ENCODE data around the gene MAD1L1. TPM values are rescaled to one million over a fixed set of nuclear protein-coding genes. Genes with fewer than 3 reads are reported as not detected.

The MAD1L1 gene
- total and polyA plus RNA-seq, 2 of the 13 experiments (the other 11 are each of a cell fraction or from before 2014, with no cell fraction given): 17.4 to 64.7 TPM

- no peak for TF ChIP-seq KIAA2018 (CRISPR knock-in tag; IDR thresholded peaks at IDR 0.05; ENCODE audit: borderline replicate concordance)
- TF ChIP-seq ZNF562 (CRISPR knock-in tag; IDR thresholded peaks at IDR 0.05; ENCODE audit: borderline replicate concordance): no peak
- no peak for TF ChIP-seq ZBTB37 (CRISPR knock-in tag; IDR thresholded peaks at IDR 0.05)
- TF ChIP-seq ZNF33B (CRISPR knock-in tag; IDR thresholded peaks at IDR 0.05): peak; percentile 80; the same call in 1 of the 2 replicates
- TF ChIP-seq MAFG (CRISPR knock-in tag; IDR thresholded peaks at IDR 0.05): no peak
- 0 out of 2 replicates have a peak, but pooled peaks have one; percentile 52 for TF ChIP-seq ZNF354B (CRISPR knock-in tag; IDR thresholded peaks at IDR 0.05)
- no peak for TF ChIP-seq SYNCRIP (IDR thresholded peaks at IDR 0.05; ENCODE audit: insufficient read depth, low read depth, low read length)
- no peak for TF ChIP-seq XRCC5 (optimal IDR thresholded peaks at IDR 0.05; ENCODE audit: low read length)
- TF ChIP-seq ZNF83 (CRISPR knock-in tag; IDR thresholded peaks at IDR 0.05; ENCODE audit: borderline replicate concordance): no peak
- TF ChIP-seq FOSL1 (CRISPR knock-in tag; IDR thresholded peaks at IDR 0.05; ENCODE audit: borderline replicate concordance): no peak
- TF ChIP-seq FOXP1 (IDR thresholded peaks at IDR 0.05): no peak
- no peak; the same call in 1 of the 2 replicates for TF ChIP-seq FOXP1 (CRISPR knock-in tag; IDR thresholded peaks at IDR 0.05)
- TF ChIP-seq RAD51 (IDR thresholded peaks at IDR 0.05; ENCODE audit: borderline replicate concordance): no peak
- TF ChIP-seq PTBP1 (IDR thresholded peaks at IDR 0.05; ENCODE audit: low read depth, low read length, poor library complexity, severe bottlenecking): no peak
- no peak for TF ChIP-seq RELA (CRISPR knock-in tag; IDR thresholded peaks at IDR 0.05)
- TF ChIP-seq ZNF430 (CRISPR knock-in tag; IDR thresholded peaks at IDR 0.05): no peak; the same call in 1 of the 2 replicates
- no peak for TF ChIP-seq YY1 (IDR thresholded peaks at IDR 0.05; ENCODE audit: insufficient read depth, insufficient replicate concordance, low read depth, low read length)
- TF ChIP-seq NR1H2 (CRISPR knock-in tag; IDR thresholded peaks at IDR 0.05; ENCODE audit: borderline replicate concordance, low read depth): peak; percentile 29; the same call in 1 of the 2 replicates
- no peak for TF ChIP-seq HNRNPLL (IDR thresholded peaks at IDR 0.05; ENCODE audit: low read depth, low read length, poor library complexity, severe bottlenecking)
- no peak for TF ChIP-seq IKZF1 (IDR thresholded peaks at IDR 0.05)
- no peak for TF ChIP-seq TEF (CRISPR knock-in tag; IDR thresholded peaks at IDR 0.05)
Measured at GRCh38 chr7:2110610-2111396, 121.9 kb downstream of the MAD1L1 start (continued).

All from HepG2 (cell line).